Lung (tissue), 12 donors: ENCODE results near the gene RFX3. TPM values are rescaled to one million over a fixed set of nuclear protein-coding genes. Genes with fewer than 3 reads are reported as not detected.

Experiments used
- ATAC-seq: fragments of 200-7000 bp; cut with Tn5 transposase; one replicate; pipeline ENCODE4 v1.9.1; 2020; ENCODE audit warnings: moderate number of reproducible peaks; ENCODE audit not compliant: insufficient read depth, low FRiP score
- DNase-seq, 3 donors: peaks; one replicate each; pipeline ENCODE4 v3.0.0-alpha.2; 2013 to 2017
- H3K27ac ChIP-seq, 2 donors: one replicate each; pipeline ENCODE4 v1.5.1; 2013; ENCODE audit warnings: mild to moderate bottlenecking in 2 of 2, moderate library complexity in 2 of 2, control low read depth in 1 of 2, inconsistent platforms in 1 of 2, low read depth in 1 of 2, low read length in 1 of 2
- H3K27me3 ChIP-seq, 3 donors: one replicate each; pipeline ENCODE4 v1.5.1; 2013; ENCODE audit warnings: low read length in 2 of 3; ENCODE audit not compliant: control insufficient read depth in 3 of 3, insufficient read depth in 3 of 3
- H3K36me3 ChIP-seq, 4 donors: one replicate each; pipeline ENCODE4 v1.5.1; 2013; ENCODE audit warnings: low read length in 4 of 4, mild to moderate bottlenecking in 1 of 4, moderate library complexity in 1 of 4; ENCODE audit not compliant: control insufficient read depth in 4 of 4, insufficient read depth in 4 of 4
- H3K4me1 ChIP-seq, 5 donors: one replicate each; pipeline ENCODE4 v1.5.1; 2013; ENCODE audit warnings: low read length in 5 of 5, mild to moderate bottlenecking in 2 of 5, moderate library complexity in 1 of 5; ENCODE audit not compliant: control insufficient read depth in 5 of 5, insufficient read depth in 5 of 5
- H3K4me3 ChIP-seq: one replicate; pipeline ENCODE4 v1.5.1; 2013; ENCODE audit warnings: mild to moderate bottlenecking, control low read depth, moderate library complexity
- H3K9ac ChIP-seq, 2 donors: one replicate each; pipeline ENCODE4 v1.5.1; 2013; ENCODE audit warnings: low read length in 2 of 2, control low read depth in 1 of 2; ENCODE audit not compliant: insufficient read depth in 1 of 2
- H3K9me3 ChIP-seq, 4 donors: one replicate each; pipeline ENCODE4 v1.5.1; 2013; ENCODE audit warnings: low read length in 3 of 4, mild to moderate bottlenecking in 1 of 4, moderate library complexity in 1 of 4; ENCODE audit not compliant: control insufficient read depth in 4 of 4, insufficient read depth in 3 of 4
- WGBS, 2 donors: extraction: QIAGEN DNeasy Blood & Tissue Kit; methylation state at CpG; one replicate each; pipeline ENCODE4 v1.1.7; 2013; 5-methylcytosine and 5-hydroxymethylcytosine counted together
- polyA plus RNA-seq, 2 donors: library from polyadenylated mRNA; stranded (reverse); fragments of 200-250 nt; gene quantifications; one replicate each; pipeline ENCODE4 v1.2.1, GENCODE V29; 2013
- total RNA-seq, 2 donors: library from RNA; depleted of rRNA in 1 of 2; stranded (reverse); fragments of >200 nt in 1 of 2; gene quantifications; one replicate each; pipeline ENCODE4 v1.2.1, GENCODE V29; 2014 to 2021
- TF ChIP-seq, protein P1 (sequence below): IDR thresholded peaks from 2 replicates; pipeline ENCODE4 v1.5.1; 2012; ENCODE audit warnings: mild to moderate bottlenecking; ENCODE audit errors: control extremely low read depth, extremely low read depth
- donor health status: control.
- donor health status: control.
- donor health status: Bipolar disorder and iron deficiency.
- donor health status: healthy.
- donor health status: DM: yes; HTN: yes; CAD: no.

RFX3 gene
- total and polyA plus RNA-seq, 4 donors: 3.3 to 45.8 (median 14.0) TPM

DNA sequence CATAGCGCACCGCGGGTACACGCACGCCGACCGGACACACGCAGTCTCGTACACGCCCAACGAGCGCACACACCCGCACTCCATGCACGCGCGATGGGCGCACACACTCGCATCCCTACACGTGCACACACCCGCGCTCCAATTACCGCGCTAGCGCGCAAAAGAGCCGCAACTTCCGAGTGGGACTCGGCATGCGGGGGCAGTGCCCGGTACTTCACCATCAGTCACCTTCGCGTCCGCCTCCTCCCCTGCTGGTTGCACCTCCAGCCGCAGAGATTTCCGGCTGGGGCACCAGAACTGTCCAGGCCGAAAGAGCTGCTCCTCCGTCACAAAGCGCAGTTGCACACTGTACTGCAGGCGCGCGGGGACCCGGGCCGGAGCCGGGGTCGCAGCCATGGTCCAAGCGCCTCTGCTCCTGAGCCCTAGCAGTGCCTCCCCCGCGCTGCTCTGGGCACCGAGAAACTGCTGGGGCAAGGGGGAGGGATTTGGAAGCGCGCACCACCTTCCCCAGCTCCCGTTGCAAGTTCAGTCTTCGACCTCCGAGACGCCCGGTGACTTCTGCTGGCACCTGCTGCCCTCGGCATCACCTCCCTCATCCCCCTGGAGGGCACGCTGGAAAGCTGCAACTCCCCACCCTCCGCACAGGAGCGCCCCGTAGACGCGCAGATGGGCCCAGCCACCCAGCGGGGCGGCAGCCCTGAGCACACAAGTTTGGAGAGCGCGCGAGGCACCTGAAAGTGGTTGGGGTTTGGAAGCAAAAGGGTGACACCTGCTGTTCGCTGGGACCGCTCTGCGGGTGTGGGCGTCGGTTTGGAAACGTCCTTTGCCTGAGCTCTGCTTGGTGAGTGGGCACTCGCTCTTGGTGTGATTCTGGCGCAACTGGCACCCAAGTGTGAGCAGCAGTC, 344.5 kb downstream of the RFX3 start:
- Histone ChIP-seq H3K9me3 (peaks cover 0 to 2% (median 0%) of the 10 kb centered on the region in 4 donors), H3K9ac (no peak overlapping the region), H3K36me3 (no peaks in the 10 kb centered on the region), H3K4me1 (peaks cover 0 to 11% (median 4%) of the 10 kb centered on the region in 5 donors), H3K4me3 (no peak overlapping the region), H3K27me3 (peaks cover 2 to 37% (median 37%) of the 10 kb centered on the region in 3 donors), H3K27ac (no peak overlapping the region)
- DNase-seq: peak; percentile 56 to 74 (median 69)
- 1 to 2% methylated on average over 74 to 76 of the region's 76 CpGs for WGBS, 2 donors
- ATAC-seq: peak; percentile 59
- TF ChIP-seq, protein P1, sequence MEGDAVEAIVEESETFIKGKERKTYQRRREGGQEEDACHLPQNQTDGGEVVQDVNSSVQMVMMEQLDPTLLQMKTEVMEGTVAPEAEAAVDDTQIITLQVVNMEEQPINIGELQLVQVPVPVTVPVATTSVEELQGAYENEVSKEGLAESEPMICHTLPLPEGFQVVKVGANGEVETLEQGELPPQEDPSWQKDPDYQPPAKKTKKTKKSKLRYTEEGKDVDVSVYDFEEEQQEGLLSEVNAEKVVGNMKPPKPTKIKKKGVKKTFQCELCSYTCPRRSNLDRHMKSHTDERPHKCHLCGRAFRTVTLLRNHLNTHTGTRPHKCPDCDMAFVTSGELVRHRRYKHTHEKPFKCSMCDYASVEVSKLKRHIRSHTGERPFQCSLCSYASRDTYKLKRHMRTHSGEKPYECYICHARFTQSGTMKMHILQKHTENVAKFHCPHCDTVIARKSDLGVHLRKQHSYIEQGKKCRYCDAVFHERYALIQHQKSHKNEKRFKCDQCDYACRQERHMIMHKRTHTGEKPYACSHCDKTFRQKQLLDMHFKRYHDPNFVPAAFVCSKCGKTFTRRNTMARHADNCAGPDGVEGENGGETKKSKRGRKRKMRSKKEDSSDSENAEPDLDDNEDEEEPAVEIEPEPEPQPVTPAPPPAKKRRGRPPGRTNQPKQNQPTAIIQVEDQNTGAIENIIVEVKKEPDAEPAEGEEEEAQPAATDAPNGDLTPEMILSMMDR: no peak

- Histone ChIP-seq H3K4me3 (no peak overlapping the region), H3K36me3 (no peaks in the 10 kb centered on the region), H3K9me3 (no peaks in the 10 kb centered on the region), H3K27me3 (peaks cover 2 to 37% (median 36%) of the 10 kb centered on the region in 3 donors), H3K4me1 (peaks cover 0 to 11% (median 4%) of the 10 kb centered on the region in 5 donors), H3K9ac (no peak overlapping the region), H3K27ac (no peak overlapping the region)
- 17 to 23% methylated on average over 19 of the region's 19 CpGs for WGBS, 2 donors
- TF ChIP-seq, protein P1: no peak
- DNase-seq (peak in 1 of 3 donors; percentile 6), ATAC-seq (no peak)
These were observed 345.1 kb downstream of the RFX3 start for GRCh38 chr9:3180696-3181048.

DNA sequence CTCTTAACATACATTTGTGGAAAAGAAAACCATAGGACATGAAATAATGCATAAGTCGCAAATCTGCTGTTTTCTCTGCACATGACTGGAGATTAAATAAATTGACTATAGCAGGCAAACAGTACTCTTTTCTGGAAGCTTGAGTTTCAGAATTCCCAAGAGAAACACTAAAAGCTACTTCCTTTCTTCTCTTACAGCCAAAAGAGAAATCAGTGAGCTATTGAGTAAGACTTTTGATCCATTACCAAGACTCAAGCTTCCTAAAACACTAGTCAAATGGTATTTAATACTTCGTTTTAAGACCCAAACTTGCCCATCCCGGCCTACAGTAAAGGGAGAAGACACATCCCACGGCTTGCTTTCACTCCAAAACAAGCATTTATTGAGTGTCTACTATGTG, 346.1 kb downstream of the RFX3 start:
- TF ChIP-seq, protein P1: no peak
- peaks cover 2 to 37% (median 36%) of the 10 kb centered on the region in 3 donors for H3K27me3 ChIP-seq
- H3K4me3 ChIP-seq: no peak overlapping the region
- H3K9me3 ChIP-seq: no peaks in the 10 kb centered on the region
- no peaks in the 10 kb centered on the region for H3K36me3 ChIP-seq
- H3K27ac ChIP-seq: no peak overlapping the region
- DNase-seq (no peak), ATAC-seq (no peak)
- peaks cover 0 to 11% (median 4%) of the 10 kb centered on the region in 5 donors for H3K4me1 ChIP-seq
- no peak overlapping the region for H3K9ac ChIP-seq
- WGBS, 2 donors: 86 to 90% methylated on average over 4 of the region's 4 CpGs
